WTC11 (cell line): Measurements from ENCODE around the gene TMEM40. TPM values are rescaled to one million over a fixed set of nuclear protein-coding genes. Genes with fewer than 3 reads are reported as not detected.

Experiments
- ATAC-seq: fragments of 200-7000 bp; cut with Tn5 transposase; 2 replicates; pipeline ENCODE4 v1.10.0; 2021; ENCODE audit warnings: mild to moderate bottlenecking, moderate library complexity
- CTCF ChIA-PET: fragments of 300-600 bp; sonication (Branson Sonifier 250); formaldehyde crosslinking; loops from one replicate; lab custom pipeline; 2021; ENCODE audit warnings: antibody characterized with exemption; lab: Charles Lee
- POLR2A ChIA-PET: fragments of 350-600 bp; sonication (Branson Sonifier 250); formaldehyde crosslinking; loops from one replicate; lab custom pipeline; 2021; ENCODE audit warnings: antibody characterized with exemption; lab: Charles Lee
- DNase-seq: peaks from one replicate; pipeline ENCODE4 v3.0.0; 2021; ENCODE audit warnings: low spot score
- H3K27ac Mint-ChIP-seq: 2 replicates; pipeline ENCODE4 v1.8.0; 2021; ENCODE audit warnings: mixed read lengths
- H3K27me3 Mint-ChIP-seq: 2 replicates; pipeline ENCODE4 v1.8.0; 2021; ENCODE audit warnings: low read depth, mild to moderate bottlenecking, moderate library complexity, mixed read lengths
- H3K36me3 Mint-ChIP-seq: 2 replicates; pipeline ENCODE4 v1.8.0; 2021; ENCODE audit warnings: mixed read lengths
- H3K4me1 Mint-ChIP-seq: 2 replicates; pipeline ENCODE4 v1.8.0; 2022; ENCODE audit warnings: mixed read lengths
- H3K4me3 Mint-ChIP-seq: 2 replicates; pipeline ENCODE4 v1.8.0; 2021; ENCODE audit warnings: mild to moderate bottlenecking, moderate library complexity, mixed read lengths
- H3K9me3 Mint-ChIP-seq: 2 replicates; pipeline ENCODE4 v1.8.0; 2021; ENCODE audit warnings: mixed read lengths
- CTCF ChIP-seq: fragments of 200-600 bp; IDR thresholded peaks from 2 replicates; pipeline ENCODE4 v1.8.0; 2022; ENCODE audit warnings: antibody characterized with exemption
- E2F1 ChIP-seq: sonication (generic); formaldehyde crosslinking; IDR thresholded peaks from 2 replicates; pipeline ENCODE4 v1.8.0; 2022; ENCODE audit warnings: mild to moderate bottlenecking, missing genetic modification reagents
- E2F4 ChIP-seq: sonication (generic); formaldehyde crosslinking; IDR thresholded peaks from 2 replicates; pipeline ENCODE4 v1.8.1; 2022; ENCODE audit warnings: low read depth, mild to moderate bottlenecking, moderate library complexity, missing genetic modification reagents, borderline replicate concordance
- ETV6 ChIP-seq: sonication (generic); formaldehyde crosslinking; IDR thresholded peaks from 2 replicates; pipeline ENCODE4 v1.8.1; 2022; ENCODE audit warnings: mild to moderate bottlenecking, missing genetic modification reagents
- FOXK1 ChIP-seq: sonication (generic); formaldehyde crosslinking; IDR thresholded peaks from 2 replicates; pipeline ENCODE4 v1.8.0; 2022; ENCODE audit warnings: mild to moderate bottlenecking, moderate library complexity, missing genetic modification reagents
- FOXP4 ChIP-seq: sonication (generic); formaldehyde crosslinking; IDR thresholded peaks from 2 replicates; pipeline ENCODE4 v1.8.0; 2022; ENCODE audit warnings: mild to moderate bottlenecking, missing genetic modification reagents
- GTF2I ChIP-seq: fragments of 250-450 bp; sonication (Bioruptor Pico); conservative IDR thresholded peaks from 2 replicates; pipeline ENCODE4 v1.4.0; 2021; ENCODE audit warnings: mild to moderate bottlenecking
- JAZF1 ChIP-seq: fragments of 250-450 bp; sonication (Bioruptor Pico); IDR thresholded peaks from 2 replicates; pipeline ENCODE4 v1.9.0; 2021; ENCODE audit warnings: moderate library complexity, mild to moderate bottlenecking, inconsistent platforms
- NFE2L1 ChIP-seq: sonication (generic); formaldehyde crosslinking; IDR thresholded peaks from 2 replicates; pipeline ENCODE4 v1.8.1; 2023; ENCODE audit warnings: missing genetic modification reagents
- NR3C1 ChIP-seq: sonication (generic); formaldehyde crosslinking; conservative IDR thresholded peaks from 2 replicates; pipeline ENCODE4 v1.8.1; 2023; ENCODE audit warnings: low read depth, mild to moderate bottlenecking, missing genetic modification reagents
- RORB ChIP-seq: fragments of 250-450 bp; sonication (Bioruptor Pico); IDR thresholded peaks from 2 replicates; pipeline ENCODE4 v1.9.0; 2021; ENCODE audit warnings: mild to moderate bottlenecking
- SMAD3 ChIP-seq: sonication (generic); formaldehyde crosslinking; IDR thresholded peaks from 2 replicates; pipeline ENCODE4 v1.8.0; 2022; ENCODE audit warnings: missing genetic modification reagents, mild to moderate bottlenecking, borderline replicate concordance
- SMAD4 ChIP-seq: sonication (generic); formaldehyde crosslinking; IDR thresholded peaks from 2 replicates; pipeline ENCODE4 v1.8.0; 2022; ENCODE audit warnings: mild to moderate bottlenecking, missing genetic modification reagents
- SP1 ChIP-seq: sonication (generic); formaldehyde crosslinking; conservative IDR thresholded peaks from 2 replicates; pipeline ENCODE4 v1.8.1; 2022; ENCODE audit warnings: missing genetic modification reagents
- TP53 ChIP-seq: sonication (generic); formaldehyde crosslinking; IDR thresholded peaks from 2 replicates; pipeline ENCODE4 v1.8.1; 2023; ENCODE audit warnings: mild to moderate bottlenecking, missing genetic modification reagents
- ZNF121 ChIP-seq: sonication (generic); formaldehyde crosslinking; IDR thresholded peaks from 2 replicates; pipeline ENCODE4 v1.8.0; 2023; ENCODE audit warnings: missing genetic modification reagents
- ZNF396 ChIP-seq: fragments of 250-450 bp; sonication (Bioruptor Pico); IDR thresholded peaks from 2 replicates; pipeline ENCODE4 v1.8.0; 2021; ENCODE audit warnings: mild to moderate bottlenecking, moderate library complexity, borderline replicate concordance
- ZNF416 ChIP-seq: fragments of 250-450 bp; sonication (Bioruptor Pico); IDR thresholded peaks from 2 replicates; pipeline ENCODE4 v1.9.0; 2021; ENCODE audit warnings: mild to moderate bottlenecking, inconsistent platforms
- ZNF423 ChIP-seq: fragments of 250-450 bp; sonication (Bioruptor Pico); IDR thresholded peaks from 2 replicates; pipeline ENCODE4 v2.1.2; 2022; ENCODE audit warnings: mild to moderate bottlenecking, moderate library complexity
- total RNA-seq: library from RNA; stranded (reverse); gene quantifications from 3 replicates; pipeline ENCODE4 v1.2.3, GENCODE V29; 2021
- TF ChIP-seq, protein P1 (sequence below): sonication (generic); formaldehyde crosslinking; IDR thresholded peaks from 2 replicates; pipeline ENCODE4 v1.8.1; 2022; ENCODE audit warnings: low read depth, missing genetic modification reagents, borderline replicate concordance
- TF ChIP-seq, protein P2 (sequence below): sonication (generic); formaldehyde crosslinking; IDR thresholded peaks from 2 replicates; pipeline ENCODE4 v1.8.1; 2022; ENCODE audit warnings: missing genetic modification reagents, borderline replicate concordance
- TF ChIP-seq, protein P3 (sequence below): sonication (generic); formaldehyde crosslinking; IDR thresholded peaks from 2 replicates; pipeline ENCODE4 v1.8.1; 2023; ENCODE audit warnings: mild to moderate bottlenecking, missing genetic modification reagents
- TF ChIP-seq, protein P4 (sequence below): sonication (generic); formaldehyde crosslinking; IDR thresholded peaks from 2 replicates; pipeline ENCODE4 v1.8.0; 2022; ENCODE audit warnings: mild to moderate bottlenecking, missing genetic modification reagents

TMEM40 gene
- total RNA-seq, 1 experiment from 2014 or later: 0.17 TPM

DNA sequence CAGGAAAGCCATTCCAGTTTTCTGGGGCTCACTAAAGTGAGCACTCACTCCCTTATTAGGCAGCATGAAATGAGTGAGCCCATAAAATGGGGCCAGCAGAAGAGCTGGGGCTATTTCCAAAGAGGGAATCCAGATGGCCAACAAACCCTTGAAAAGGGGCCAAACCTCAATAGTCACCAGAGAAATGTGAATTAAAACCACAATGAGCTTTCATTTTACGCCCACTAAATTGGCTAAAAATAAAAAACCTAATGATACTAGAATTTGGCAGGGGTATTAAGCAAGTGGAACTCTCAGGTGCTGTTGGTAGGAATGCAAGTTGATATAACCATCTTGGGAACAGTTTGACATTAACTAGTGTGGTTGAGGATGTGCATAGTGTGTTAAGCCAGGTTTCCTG, 53.1 kb downstream of the TMEM40 start (continued):
- TF ChIP-seq FOXP4 (CRISPR knock-in tag): no peak

- Mint-ChIP-seq H3K27ac (no peak overlapping the region), H3K27me3 (no peaks in the 10 kb centered on the region), H3K4me1 (no peaks in the 10 kb centered on the region), H3K9me3 (peaks cover 7% of the 10 kb centered on the region), H3K36me3 (no peaks in the 10 kb centered on the region), H3K4me3 (no peak overlapping the region)
- ATAC-seq (no peak), DNase-seq (no peak)
- TF ChIP-seq ZNF423 (CRISPR knock-in tag) (no peak), SMAD3 (CRISPR knock-in tag) (no peak), NFE2L1 (CRISPR knock-in tag) (no peak), SP1 (CRISPR knock-in tag) (no peak), TP53 (CRISPR knock-in tag) (no peak), NR3C1 (CRISPR knock-in tag) (no peak), RORB (CRISPR knock-in tag) (no peak), SMAD4 (no peak), ETV6 (no peak), GTF2I (CRISPR knock-in tag) (no peak), ZNF121 (no peak), E2F4 (CRISPR knock-in tag) (no peak), ZNF396 (no peak), CTCF (no peak), JAZF1 (CRISPR knock-in tag) (no peak)
- TF ChIP-seq, protein P1, sequence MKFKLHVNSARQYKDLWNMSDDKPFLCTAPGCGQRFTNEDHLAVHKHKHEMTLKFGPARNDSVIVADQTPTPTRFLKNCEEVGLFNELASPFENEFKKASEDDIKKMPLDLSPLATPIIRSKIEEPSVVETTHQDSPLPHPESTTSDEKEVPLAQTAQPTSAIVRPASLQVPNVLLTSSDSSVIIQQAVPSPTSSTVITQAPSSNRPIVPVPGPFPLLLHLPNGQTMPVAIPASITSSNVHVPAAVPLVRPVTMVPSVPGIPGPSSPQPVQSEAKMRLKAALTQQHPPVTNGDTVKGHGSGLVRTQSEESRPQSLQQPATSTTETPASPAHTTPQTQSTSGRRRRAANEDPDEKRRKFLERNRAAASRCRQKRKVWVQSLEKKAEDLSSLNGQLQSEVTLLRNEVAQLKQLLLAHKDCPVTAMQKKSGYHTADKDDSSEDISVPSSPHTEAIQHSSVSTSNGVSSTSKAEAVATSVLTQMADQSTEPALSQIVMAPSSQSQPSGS (CRISPR knock-in tag): no peak
- ChIA-PET CTCF (interaction anchor here (0.5 to 2.5 kb wide), 11 partner anchors 9 to 125 kb away, joined by 3 to 22 read pairs (median 5); no protein-coding TSS in a partner anchor), POLR2A (no interaction called here)
Observed at GRCh38 chr3:12705374-12705926, 53.6 kb downstream of the TMEM40 start.

DNA sequence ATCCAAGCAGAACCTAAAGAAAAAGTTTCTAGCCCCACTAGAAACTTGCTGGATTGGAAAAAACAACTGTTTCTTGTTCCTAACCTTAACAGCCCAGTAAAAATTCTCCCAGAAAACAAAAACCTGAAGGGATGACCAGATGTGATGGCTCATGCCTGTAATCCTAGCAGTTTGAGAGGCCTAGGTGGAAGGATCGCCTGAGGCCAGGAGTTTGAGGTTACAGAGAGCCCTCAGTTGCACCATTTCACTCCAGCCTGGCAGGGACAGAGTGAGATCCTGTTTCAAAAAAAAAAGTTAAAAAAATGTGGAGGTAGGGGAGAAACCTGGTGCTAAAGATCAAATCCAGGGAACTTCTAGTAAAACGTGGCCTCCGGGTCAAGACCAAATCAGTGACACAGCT, 56.6 kb downstream of the TMEM40 start:
- CTCF ChIA-PET: no interaction called here
- Mint-ChIP-seq H3K27ac (no peak overlapping the region), H3K27me3 (no peaks in the 10 kb centered on the region), H3K4me1 (no peaks in the 10 kb centered on the region), H3K9me3 (peaks cover 7% of the 10 kb centered on the region), H3K36me3 (no peaks in the 10 kb centered on the region), H3K4me3 (no peak overlapping the region)
- POLR2A ChIA-PET: no interaction called here
- no peak for ATAC-seq
- no peak for DNase-seq
- TF ChIP-seq, protein P2, sequence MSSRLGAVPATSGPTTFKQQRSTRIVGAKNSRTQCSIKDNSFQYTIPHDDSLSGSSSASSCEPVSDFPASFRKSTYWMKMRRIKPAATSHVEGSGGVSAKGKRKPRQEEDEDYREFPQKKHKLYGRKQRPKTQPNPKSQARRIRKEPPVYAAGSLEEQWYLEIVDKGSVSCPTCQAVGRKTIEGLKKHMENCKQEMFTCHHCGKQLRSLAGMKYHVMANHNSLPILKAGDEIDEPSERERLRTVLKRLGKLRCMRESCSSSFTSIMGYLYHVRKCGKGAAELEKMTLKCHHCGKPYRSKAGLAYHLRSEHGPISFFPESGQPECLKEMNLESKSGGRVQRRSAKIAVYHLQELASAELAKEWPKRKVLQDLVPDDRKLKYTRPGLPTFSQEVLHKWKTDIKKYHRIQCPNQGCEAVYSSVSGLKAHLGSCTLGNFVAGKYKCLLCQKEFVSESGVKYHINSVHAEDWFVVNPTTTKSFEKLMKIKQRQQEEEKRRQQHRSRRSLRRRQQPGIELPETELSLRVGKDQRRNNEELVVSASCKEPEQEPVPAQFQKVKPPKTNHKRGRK: no peak
- TF ChIP-seq E2F1 (CRISPR knock-in tag) (no peak), SP1 (CRISPR knock-in tag) (no peak), FOXK1 (no peak), ZNF416 (CRISPR knock-in tag) (no peak), NFE2L1 (CRISPR knock-in tag) (no peak)
- TF ChIP-seq, protein P3, sequence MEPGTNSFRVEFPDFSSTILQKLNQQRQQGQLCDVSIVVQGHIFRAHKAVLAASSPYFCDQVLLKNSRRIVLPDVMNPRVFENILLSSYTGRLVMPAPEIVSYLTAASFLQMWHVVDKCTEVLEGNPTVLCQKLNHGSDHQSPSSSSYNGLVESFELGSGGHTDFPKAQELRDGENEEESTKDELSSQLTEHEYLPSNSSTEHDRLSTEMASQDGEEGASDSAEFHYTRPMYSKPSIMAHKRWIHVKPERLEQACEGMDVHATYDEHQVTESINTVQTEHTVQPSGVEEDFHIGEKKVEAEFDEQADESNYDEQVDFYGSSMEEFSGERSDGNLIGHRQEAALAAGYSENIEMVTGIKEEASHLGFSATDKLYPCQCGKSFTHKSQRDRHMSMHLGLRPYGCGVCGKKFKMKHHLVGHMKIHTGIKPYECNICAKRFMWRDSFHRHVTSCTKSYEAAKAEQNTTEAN (CRISPR knock-in tag): no peak
- TF ChIP-seq, protein P4, sequence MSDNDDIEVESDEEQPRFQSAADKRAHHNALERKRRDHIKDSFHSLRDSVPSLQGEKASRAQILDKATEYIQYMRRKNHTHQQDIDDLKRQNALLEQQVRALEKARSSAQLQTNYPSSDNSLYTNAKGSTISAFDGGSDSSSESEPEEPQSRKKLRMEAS: no peak
